Rectal smooth muscle tissue (tissue), 1 donor: Measurements from ENCODE around the gene DLG2.

Experiments
- H3K27ac ChIP-seq: one replicate; pipeline ENCODE4 v1.7.0; 2013; ENCODE audit warnings: low read depth, low read length, inconsistent platforms
- H3K27me3 ChIP-seq: one replicate; pipeline ENCODE4 v1.7.0; 2013; ENCODE audit warnings: low read length; ENCODE audit not compliant: control insufficient read depth, insufficient read depth
- H3K36me3 ChIP-seq: one replicate; pipeline ENCODE4 v1.7.0; 2013; ENCODE audit warnings: low read length; ENCODE audit not compliant: control insufficient read depth, insufficient read depth
- H3K4me1 ChIP-seq: one replicate; pipeline ENCODE4 v1.7.0; 2013; ENCODE audit warnings: low read length; ENCODE audit not compliant: control insufficient read depth, insufficient read depth
- H3K4me3 ChIP-seq: one replicate; pipeline ENCODE4 v1.7.0; 2013; ENCODE audit warnings: low read length
- H3K9ac ChIP-seq: one replicate; pipeline ENCODE4 v1.7.0; 2013; ENCODE audit warnings: low read length

The DLG2 gene

DNA sequence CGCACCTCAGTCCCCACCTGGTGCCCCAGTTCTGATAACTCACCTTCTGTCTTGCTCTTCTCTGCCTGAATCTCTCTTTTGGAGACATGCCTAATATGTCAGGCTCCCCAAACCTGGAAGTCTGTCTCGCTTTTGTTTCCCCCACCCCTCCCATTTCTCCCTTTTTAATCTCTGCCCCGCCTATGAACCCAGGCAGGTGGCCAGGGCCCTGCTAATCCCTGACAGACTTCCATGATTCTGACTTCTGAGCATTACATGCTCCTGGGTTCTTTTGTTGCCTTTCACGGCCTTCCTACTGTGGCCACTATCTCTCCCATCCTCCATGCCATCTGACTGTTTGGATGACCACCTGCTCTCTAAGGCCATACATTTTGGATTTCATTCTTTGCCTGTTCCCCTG, 1220.1 kb downstream of the DLG2 start:
- H3K4me1 ChIP-seq: no peaks in the 10 kb centered on the region
- H3K27ac ChIP-seq: no peak overlapping the region
- no peak overlapping the region for H3K9ac ChIP-seq
- no peaks in the 10 kb centered on the region for H3K36me3 ChIP-seq
- no peak overlapping the region for H3K4me3 ChIP-seq
- H3K27me3 ChIP-seq: no peaks in the 10 kb centered on the region

DNA sequence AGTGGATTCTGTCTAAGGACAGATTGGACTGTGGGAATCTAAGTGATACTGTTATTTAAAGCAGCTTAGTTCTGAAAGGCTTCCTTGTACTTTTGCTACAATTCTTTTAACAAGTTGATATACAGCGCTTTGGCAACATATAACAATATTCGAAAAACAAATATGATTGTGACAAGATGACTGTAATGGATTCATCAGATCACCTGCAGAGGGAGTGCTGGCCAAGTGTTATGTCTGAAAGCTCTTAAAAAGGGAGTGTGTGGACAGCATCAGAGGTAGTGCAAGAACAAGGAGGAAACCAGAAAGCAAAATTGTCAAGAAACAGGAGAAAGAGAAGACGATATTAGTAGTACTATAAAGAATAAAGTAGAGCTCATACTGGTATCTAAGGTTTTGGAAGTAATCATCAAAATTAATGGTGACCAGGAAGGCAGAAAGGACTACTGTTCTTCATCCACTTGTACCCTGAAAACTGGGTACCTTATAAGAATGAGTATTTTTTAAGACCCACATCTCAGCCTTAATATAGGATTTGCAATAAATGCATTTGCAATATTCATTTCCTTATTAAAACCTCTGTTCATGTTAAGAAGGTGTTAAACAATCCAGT, 1229.0 kb downstream of the DLG2 start:
- no peaks in the 10 kb centered on the region for H3K36me3 ChIP-seq
- H3K4me1 ChIP-seq: no peaks in the 10 kb centered on the region
- H3K27me3 ChIP-seq: no peaks in the 10 kb centered on the region
- H3K27ac ChIP-seq: no peak overlapping the region
- no peak overlapping the region for H3K4me3 ChIP-seq
- H3K9ac ChIP-seq: no peak overlapping the region

DNA sequence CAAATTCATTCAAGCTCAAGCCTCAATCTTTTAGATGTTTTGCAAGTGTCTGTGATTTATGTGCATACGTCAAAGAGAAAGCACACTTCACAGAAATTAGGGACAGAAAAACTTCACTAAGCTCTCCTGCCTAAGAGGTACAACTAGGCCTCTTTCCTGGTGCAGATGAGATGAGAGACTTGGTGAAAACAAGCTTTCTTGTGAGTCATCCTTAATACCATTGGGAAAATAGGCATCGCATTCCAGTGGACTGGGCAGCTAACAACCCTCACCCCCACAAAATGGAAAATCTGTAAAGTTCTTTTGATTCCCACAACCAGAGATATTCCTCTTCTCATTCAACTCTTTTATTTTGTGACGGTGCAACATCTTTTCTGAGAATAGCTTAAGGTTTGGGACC, 1230.6 kb downstream of the DLG2 start:
- Histone ChIP-seq H3K4me3 (no peak overlapping the region), H3K4me1 (no peaks in the 10 kb centered on the region), H3K27ac (no peak overlapping the region), H3K36me3 (no peaks in the 10 kb centered on the region), H3K9ac (no peak overlapping the region), H3K27me3 (no peaks in the 10 kb centered on the region)

DNA sequence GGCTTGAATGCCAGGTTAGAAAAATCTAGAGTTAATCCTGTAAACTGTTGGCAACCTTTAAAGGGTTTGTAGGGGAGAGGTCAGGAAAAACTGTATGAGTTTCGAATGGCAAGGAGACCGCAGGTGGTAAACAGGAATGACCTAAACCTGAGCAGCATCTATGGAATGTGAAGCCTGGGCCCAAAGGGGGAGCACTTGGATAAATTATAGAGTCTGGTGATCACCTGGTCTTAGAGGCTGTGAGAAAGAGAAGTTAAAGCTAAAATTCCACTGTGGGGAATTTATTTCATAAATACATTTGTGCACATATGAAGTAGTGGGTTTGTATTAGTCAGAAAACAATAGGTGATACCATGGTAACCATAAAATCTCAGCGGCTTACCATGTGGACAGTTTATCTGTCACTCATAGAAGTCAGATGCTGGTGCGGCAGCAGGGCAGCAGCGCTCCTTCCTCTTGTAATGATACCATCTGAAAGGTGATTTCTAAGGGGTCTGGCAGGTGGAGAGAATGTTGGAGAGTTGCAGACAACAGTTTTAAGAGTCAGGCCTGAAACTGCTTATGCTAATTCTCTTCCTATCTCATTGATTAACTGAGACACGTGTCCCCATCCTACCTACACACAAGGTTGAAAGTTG, 1236.6 kb downstream of the DLG2 start:
- Histone ChIP-seq H3K9ac (no peak overlapping the region), H3K4me3 (no peak overlapping the region), H3K36me3 (no peaks in the 10 kb centered on the region), H3K27me3 (no peaks in the 10 kb centered on the region), H3K4me1 (no peaks in the 10 kb centered on the region), H3K27ac (no peak overlapping the region)

DNA sequence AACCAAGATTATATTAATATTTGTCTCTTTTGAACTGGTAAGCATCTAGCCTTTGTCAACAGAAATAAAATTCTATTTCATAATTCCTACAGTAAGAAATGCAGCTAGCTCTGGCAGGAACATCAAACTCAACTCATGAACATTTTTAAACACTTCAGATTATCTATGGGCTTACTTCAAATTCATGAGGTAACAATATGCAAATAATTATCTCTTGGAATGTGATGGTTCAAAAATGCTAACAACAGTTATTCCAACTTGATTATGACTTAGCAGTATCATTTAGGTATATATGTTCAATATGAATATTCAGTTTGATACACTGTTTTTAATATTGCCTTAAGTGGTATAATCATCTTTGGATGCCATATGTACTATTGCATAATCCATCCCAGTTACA, 1237.4 kb downstream of the DLG2 start:
- Histone ChIP-seq H3K27ac (no peak overlapping the region), H3K36me3 (no peaks in the 10 kb centered on the region), H3K27me3 (no peaks in the 10 kb centered on the region), H3K9ac (no peak overlapping the region), H3K4me1 (no peaks in the 10 kb centered on the region), H3K4me3 (no peak overlapping the region)

DNA sequence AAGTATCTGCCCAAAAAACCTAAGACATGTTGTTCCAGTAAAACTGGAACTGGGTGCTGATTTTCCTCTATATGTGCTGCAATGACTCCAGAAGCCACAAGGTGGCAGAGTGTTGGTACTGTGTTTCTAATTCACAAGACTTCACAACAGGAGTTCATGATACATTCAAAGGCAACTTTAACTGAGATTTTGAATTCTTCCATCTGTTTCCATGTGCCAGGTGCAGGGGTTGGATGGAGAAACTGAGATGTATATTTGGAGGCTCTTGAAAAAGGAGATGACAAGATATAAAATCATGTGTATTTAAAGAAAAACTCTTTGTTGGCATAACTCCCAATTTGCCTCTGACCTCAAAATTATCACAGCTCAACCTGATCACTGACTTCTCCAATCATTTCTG, 1242.4 kb downstream of the DLG2 start:
- H3K9ac ChIP-seq: no peak overlapping the region
- H3K27me3 ChIP-seq: no peaks in the 10 kb centered on the region
- H3K36me3 ChIP-seq: no peaks in the 10 kb centered on the region
- no peak overlapping the region for H3K27ac ChIP-seq
- no peaks in the 10 kb centered on the region for H3K4me1 ChIP-seq
- no peak overlapping the region for H3K4me3 ChIP-seq

DNA sequence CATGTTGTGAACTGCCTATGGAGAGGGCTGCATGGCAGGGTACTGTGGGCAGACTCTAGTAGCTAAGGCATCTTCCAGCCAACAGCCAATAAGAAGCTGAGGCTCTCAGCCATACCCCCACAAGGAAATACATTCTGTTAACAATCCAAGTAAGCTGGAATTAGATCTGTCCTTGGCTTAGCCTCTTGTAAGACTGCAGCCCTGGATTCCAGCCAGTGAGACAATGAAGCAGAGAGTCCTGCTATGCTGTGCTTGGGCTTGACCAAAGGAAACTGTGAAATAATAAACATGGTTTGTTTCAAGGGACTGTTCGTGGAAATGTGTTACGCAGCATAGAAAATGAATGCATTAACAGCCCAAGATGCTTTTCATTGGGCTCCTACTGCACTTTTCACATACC, 1243.6 kb downstream of the DLG2 start:
- Histone ChIP-seq H3K4me3 (no peak overlapping the region), H3K4me1 (no peaks in the 10 kb centered on the region), H3K36me3 (no peaks in the 10 kb centered on the region), H3K27me3 (no peaks in the 10 kb centered on the region), H3K27ac (no peak overlapping the region), H3K9ac (no peak overlapping the region)

DNA sequence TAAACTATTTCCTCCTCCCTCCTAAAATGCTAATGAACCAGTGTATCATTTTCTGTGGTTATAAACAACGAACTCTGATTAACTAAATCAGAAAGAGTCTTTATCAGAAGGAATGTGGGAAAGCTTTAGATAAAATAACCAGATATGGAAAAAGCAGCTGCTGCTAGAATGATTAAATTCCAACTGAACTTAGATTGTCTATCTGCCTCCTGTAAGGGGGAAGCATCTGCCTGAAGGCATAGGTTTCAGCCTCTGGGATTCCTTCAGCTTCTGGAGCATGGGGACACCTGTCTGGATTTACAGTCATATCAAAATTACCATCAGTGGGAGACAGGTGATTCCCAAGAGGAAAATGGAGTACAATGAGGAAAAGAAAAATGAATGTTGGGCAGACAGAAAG, 1245.5 kb downstream of the DLG2 start:
- Histone ChIP-seq H3K9ac (no peak overlapping the region), H3K4me1 (no peaks in the 10 kb centered on the region), H3K4me3 (no peak overlapping the region), H3K27me3 (no peaks in the 10 kb centered on the region), H3K27ac (no peak overlapping the region), H3K36me3 (no peaks in the 10 kb centered on the region)

DNA sequence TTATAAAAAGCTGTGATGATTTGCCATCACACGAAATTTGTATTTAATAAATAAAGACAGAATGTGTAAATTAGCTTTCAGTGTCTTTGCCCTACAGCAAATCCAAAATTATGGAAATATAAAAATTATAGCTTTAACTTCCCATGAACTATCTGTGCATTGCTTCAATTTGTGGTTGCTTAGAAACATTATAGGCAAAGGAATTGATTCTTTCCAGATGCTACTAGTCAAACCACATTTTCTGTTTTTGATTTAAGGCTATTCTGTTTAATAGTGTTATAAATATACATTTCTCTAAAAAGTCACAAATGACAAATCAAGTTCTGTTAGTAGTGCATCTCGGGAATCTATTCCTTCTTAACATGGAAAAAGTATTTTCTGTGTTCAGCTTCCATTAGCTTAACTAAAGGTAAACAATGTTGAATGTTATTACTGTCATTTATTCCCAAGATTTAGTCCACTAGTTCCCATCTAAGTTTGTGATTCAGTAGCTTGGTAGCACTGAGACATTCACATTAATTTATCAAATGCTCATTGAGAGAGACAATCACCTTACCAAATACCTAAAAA, 1254.7 kb downstream of the DLG2 start:
- Histone ChIP-seq H3K9ac (no peak overlapping the region), H3K4me1 (no peaks in the 10 kb centered on the region), H3K4me3 (no peak overlapping the region), H3K27ac (no peak overlapping the region), H3K27me3 (no peaks in the 10 kb centered on the region), H3K36me3 (no peaks in the 10 kb centered on the region)

DNA sequence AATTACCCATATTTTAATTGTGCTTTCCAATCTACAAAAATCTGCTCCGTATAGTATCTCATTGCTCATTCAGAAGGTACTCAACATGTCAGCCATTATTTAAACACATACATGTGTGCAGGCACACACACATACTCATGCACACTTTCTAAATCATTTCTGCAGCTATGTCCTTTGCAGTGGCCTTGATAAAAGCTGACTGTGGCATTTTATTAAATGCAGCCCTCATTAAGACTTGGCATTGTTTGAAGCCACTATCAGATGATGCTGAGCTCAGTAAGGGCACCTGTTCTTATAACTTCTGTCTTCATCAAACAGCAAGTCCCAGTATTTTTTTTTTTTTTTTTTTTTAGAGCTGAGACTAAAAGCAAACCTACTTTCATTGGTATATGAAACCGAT, 1269.1 kb downstream of the DLG2 start:
- Histone ChIP-seq H3K27me3 (no peaks in the 10 kb centered on the region), H3K4me3 (no peak overlapping the region), H3K9ac (no peak overlapping the region), H3K27ac (no peak overlapping the region), H3K4me1 (no peaks in the 10 kb centered on the region), H3K36me3 (no peaks in the 10 kb centered on the region)

DNA sequence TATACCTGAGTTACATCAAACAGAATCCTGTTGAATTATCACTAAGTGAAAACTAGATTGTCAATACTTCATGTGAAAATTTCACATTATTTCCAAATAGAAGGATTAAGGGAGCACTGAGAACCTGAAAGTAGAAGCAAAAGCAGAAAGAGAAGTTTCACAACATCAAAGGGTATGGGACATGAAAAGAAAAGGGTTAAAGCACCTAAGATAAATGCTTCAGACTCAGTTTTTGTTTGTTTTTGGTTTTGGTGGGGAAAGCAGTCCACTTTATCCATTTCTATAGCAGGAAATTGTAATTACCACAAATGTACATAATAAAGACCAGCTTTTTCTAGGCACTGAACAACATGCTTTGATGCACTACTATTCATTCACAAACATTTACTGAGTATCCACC, 1271.2 kb downstream of the DLG2 start:
- Histone ChIP-seq H3K27ac (no peak overlapping the region), H3K36me3 (no peaks in the 10 kb centered on the region), H3K4me1 (no peaks in the 10 kb centered on the region)

DNA sequence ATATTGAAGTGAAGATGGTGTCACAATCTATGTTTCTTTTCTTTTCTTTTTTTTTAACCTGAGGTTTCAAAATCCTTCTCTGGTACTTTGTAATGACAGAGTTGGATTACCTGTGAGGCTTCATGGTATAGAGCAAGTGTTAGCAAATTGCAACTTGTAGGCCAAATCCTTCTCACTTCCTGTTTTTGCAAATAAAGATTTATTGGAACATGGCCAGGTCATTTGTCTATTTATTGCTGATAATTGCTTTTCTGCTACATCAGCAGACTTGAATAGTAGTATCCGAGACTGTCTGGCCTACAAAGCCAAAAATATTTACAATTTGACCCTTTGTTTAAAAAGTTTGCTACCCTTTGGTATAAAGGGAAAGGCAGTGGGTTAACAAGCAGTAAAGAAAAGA, 1281.5 kb downstream of the DLG2 start:
- H3K4me3 ChIP-seq: no peak overlapping the region
- no peak overlapping the region for H3K9ac ChIP-seq
- no peak overlapping the region for H3K27ac ChIP-seq
- no peaks in the 10 kb centered on the region for H3K27me3 ChIP-seq
- no peaks in the 10 kb centered on the region for H3K36me3 ChIP-seq
- no peaks in the 10 kb centered on the region for H3K4me1 ChIP-seq

More for the DNA sequence above, 1271.2 kb downstream of the DLG2 start:
- no peak overlapping the region for H3K4me3 ChIP-seq
- H3K9ac ChIP-seq: no peak overlapping the region
- H3K27me3 ChIP-seq: no peaks in the 10 kb centered on the region

DNA sequence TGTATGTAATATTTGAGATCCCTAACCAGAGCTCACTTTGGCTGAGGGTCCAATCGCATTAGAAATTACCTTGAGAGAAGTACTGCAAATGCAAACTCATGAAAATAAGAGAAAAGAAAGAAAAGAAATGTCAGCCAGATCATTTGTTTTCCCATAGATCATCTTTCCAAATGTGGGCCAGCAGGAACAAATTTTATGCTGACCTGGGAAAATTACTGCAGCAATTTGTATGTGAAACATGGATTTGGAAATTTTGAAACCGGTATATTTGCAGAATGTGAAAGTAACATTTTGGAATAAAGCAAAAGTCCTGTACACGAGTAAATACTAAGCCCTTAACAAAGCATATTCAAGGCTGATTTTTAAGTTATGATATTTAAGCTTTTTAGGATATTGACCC, 1282.1 kb downstream of the DLG2 start:
- Histone ChIP-seq H3K27me3 (no peaks in the 10 kb centered on the region), H3K4me1 (no peaks in the 10 kb centered on the region), H3K27ac (no peak overlapping the region), H3K36me3 (no peaks in the 10 kb centered on the region), H3K4me3 (no peak overlapping the region), H3K9ac (no peak overlapping the region)
